ENCODE data around the gene ARF6.
"Not testable (repeated sequence)": the region's sequence is repeated elsewhere in the genome, so short reads cannot be mapped to it uniquely, and the experiment has no call there.

Gene ARF6

DNA sequence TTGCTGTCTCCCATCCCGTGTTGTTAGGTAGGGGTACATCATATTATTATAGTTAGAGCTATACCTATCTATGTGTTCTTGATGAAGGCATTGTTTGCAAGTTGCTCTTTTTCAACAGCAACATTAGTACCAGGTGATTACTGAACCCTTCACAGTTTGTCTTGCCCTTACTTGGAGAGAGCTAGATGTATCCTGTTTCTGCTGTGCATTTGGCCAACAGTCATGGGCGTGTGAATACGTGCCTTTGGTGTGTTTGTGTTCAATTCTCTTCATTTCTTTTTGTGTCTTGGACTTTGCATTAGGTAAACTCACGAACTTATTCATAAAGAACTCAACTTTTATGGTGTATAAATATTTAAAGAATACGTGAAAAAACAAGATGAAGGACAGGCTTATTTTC, 14.3 kb downstream of the ARF6 start:
- DNase-seq (ENCODE audit: low read depth) = no peak

DNA sequence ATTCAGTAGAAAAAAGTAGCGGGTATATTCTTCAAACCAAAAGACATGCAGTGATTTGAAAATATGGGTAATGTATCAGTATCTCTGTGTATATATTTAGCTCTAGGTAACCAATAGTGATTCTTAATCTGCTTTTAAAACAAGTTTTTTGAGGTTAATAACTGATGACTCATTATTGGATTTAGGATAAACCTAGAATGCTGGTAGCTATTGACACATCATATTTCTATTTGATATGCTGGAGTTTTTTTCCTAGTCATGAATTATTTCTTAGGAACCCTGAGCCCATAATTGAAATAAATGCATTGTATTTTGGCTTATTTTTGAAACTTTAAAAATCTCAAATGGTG, 15.5 kb downstream of the ARF6 start:
- no peak for DNase-seq (ENCODE audit: low read depth)

DNA sequence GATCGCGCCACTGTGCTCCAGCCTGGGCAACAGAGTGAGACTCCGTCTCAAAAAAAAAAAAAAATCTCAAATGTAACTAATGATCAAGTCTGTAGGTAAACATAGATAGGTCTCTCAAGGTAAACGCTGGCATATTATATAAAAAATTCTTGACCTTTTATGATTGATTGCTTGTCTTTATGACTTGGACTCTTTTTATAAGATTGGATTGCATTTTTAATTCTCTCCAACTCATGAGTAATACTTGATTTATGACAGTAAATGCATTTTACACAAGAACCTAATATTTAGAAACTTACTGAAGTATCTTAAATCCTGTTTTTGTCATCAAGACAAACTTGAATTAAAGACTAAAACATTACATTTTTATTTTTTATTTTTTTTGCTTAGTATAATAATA, 16.1 kb downstream of the ARF6 start:
- DNase-seq (ENCODE audit: low read depth) = no peak

DNA sequence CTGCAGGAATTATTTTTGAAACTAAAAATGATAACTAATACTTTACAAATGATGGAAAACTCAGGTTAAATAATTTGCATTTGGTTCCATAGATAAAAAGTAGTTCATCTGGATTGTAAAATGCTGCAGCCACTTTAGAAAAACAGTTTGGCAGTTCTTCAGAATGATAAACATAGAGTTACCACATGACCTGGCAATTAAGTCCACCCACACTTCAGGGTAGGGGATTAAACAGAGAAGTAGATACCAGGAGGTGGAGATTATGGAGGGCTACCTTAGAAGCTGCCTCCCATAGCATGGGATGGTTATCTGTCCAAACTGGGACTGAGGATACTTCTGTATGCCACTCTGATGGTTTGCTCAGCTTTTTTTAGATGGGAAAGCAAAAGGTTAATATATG, 22.2 kb downstream of the ARF6 start:
- no peak for DNase-seq (ENCODE audit: low read depth)

DNA sequence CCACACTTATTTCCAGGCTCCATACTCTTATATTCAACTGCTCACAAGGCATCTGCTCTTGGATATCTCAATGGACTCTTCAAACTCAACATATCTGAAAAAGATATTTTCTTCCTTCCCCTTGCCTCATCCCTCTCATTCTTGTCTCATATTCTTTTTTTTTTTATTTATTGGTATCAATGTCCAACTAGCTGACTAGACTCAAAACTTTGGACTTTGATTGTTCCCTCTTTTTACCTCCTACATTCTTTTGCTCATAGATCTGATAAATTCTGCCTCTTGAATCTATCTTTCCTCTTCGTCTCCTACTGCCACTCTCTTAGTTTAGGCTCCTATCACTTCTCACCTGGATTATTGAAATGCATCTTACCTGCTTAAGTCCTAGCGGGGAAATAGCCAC, 25.8 kb downstream of the ARF6 start:
- DNase-seq (ENCODE audit: low read depth) = no peak

DNA sequence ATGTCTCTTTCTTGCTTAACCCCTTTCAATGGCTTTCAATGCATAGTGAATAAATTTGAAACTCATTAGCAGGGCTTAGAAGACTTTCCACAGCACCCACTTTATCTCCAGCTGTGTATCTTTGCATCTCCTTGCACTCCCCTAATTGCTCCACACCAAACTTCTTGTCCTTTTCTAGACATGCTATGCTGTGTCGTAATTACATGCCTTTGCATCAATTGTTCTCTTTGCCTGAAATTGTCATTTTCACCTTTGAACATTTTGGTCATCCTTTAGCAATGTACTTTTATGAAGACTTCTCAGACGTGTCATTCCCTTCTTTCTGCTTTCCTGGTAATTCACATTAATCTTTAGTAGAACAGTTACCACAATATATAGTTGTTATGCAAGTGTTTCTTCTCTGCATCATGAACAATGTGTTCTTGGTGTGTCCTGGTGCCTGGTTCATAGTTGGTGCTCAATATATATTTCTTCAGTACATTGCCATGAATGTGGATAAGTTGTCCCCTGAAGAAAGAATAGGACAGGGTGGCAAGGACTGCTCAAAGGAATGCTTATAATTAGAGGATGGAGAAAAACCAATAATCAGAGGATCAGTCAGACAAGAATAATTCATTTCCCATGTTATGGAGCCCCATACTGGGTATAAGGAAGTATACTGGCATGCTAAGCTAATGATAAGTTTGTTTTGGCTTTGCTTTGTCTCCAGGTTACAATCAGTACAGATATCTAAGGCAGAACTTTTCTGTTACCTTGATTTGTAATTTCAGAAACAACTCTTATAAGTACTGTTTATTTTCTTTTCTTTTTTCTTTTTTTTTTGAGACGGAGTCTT, 27.2 kb downstream of the ARF6 start:
- no peak for DNase-seq (ENCODE audit: low read depth)

DNA sequence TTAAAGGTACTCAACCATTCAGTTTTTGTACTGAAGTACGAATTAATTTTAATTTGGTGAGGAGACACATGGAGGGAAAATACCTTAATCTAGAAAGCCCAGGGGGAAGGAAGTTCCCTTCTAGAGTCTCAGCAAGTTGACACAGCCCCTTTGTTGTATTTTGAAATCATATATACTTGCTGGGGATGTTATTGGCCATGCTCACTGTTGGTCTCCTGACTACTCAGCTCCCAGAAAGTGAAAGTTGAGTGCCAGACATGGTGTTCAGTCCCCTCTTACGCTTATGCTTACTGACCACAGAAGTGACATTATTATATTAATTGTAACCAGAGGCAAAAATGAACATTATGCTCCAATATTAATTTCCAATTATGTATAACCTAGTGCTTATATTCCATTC, 28.1 kb downstream of the ARF6 start:
- DNase-seq (ENCODE audit: low read depth) = no peak

DNA sequence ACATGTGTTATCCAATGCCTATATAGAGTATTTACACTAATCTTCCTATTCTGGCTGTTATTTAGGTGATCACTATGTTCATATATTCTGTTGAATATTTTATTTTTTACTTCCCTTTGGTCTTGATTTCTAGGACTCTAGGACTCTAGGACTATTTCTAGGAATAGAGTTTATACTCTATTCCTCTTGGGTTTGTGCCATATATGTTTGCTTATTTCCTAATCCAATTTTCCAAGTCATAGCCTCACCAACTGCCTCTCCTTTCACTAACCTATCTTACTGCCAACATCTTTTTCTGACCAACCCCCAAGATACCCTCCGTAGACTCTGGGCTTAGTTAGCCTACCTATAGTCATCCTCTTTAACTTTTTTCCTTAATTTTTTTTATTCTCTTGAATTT, 28.5 kb downstream of the ARF6 start:
- DNase-seq (ENCODE audit: low read depth) = no peak

DNA sequence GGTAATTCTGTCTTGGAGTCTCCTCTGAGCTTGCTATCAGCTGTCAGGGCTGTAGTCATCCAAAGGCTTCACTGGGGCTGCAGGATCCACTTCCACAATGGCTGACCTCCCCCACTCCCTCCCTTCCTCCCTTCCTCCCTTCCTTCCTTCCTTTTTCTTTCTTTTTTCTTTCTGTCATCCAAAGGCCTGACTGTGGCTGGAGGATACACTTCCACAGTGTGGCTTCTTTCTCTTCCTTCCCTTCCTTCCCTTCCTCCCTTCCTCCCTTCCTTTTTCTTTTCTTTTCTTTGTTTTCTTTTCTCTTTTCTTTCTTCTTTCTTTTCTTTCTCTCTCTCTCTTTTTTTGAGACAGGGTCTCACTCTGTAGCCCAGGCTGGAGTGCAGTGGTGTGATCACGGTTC, 30.6 kb downstream of the ARF6 start:
- no peak for DNase-seq (ENCODE audit: low read depth)

DNA sequence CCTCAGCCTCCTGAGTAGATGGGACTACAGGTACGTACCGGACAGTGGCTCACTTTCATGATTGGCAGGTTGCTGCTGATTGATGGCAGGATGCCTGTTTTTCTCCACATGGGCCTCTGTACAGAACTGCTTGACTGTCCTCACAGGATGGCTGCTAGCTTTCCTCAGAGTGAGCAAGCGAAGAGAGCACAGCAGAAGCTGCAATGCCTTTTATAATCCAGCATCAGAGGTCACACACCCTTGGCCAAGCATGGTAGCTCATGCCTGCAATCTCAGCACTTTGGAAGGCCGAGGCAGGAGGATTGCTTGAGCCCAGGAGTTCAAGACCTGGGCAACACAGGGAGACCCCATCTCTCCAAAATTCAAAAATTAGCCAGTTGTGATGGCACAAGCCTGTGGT, 31.0 kb downstream of the ARF6 start:
- no peak for DNase-seq (ENCODE audit: low read depth)

DNA sequence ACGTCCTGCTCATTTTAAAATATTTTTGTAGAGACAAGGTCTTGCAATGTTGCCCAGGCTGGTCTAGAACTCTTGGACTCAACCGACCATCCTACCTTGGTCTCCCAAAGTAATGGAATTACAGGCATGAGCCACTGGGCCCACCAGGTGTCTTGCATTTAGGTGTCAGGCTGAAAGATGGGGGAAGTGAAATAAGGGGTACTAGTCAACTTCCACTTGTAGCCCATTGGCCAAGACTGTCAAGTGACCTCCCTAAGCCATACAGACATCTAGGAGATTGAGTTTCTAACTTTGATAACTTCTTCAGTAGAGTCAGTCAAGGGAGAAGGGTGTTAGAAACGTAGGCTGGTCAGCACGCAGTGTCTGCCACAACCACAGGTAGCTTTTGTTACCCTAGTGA, 32.0 kb downstream of the ARF6 start:
- no peak for DNase-seq (ENCODE audit: low read depth)

DNA sequence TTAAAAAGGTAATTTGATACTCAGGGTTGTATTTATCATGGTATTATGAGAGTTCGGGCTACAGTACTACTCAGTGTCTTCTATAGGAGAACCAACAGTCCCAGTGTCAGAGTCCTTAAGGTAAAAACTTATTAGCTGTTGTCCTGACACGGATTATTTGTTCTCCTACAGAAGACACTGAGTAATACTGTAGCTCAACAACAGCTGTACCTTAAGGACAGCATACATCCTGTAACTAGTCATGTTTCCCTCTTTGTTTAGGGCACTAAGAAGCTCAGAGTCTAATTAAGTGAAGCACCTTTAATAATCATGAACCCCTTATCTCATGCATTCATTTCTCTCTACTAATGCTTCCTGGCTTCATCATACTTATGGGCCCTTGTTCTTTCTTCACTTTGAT, 33.9 kb downstream of the ARF6 start:
- DNase-seq (ENCODE audit: low read depth) = no peak

DNA sequence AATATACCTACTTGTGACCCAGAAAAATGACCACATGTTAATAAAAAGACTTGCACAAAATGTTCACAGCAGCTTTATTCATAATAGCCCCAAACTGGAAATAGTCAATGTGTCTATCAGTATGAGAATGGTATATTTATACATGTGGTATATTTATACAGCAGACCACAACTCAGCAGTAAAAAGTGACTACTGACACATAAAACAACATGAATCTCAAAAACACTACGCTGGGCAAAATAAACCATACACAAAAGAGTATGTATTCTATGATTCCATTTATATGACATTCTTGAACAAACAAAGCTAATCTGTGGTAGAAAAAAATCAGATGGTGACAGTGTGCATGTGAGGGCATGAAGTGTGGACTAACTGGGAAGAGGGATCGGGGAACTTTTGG, 35.1 kb downstream of the ARF6 start:
- no peak for DNase-seq (ENCODE audit: low read depth)

DNA sequence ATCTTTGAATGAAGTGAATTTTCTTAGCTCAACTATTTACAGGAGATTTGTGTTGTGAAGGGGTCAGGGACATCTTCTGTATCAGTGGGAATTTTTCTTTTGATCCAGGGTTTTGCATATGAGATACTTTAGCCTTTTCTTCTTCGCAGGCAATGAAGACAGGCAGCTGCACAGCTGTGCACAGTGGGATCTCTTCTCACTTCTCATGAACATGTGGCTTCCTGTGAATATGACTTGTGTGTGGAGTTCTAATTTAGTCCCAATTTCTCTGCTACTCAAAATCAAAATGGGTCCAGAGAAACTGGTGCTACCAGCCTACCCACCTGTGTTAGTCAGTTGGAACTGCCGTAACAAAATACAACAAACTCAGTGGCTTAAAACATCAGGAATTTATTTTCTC, 37.8 kb downstream of the ARF6 start:
- DNase-seq (ENCODE audit: low read depth) = no peak

DNA sequence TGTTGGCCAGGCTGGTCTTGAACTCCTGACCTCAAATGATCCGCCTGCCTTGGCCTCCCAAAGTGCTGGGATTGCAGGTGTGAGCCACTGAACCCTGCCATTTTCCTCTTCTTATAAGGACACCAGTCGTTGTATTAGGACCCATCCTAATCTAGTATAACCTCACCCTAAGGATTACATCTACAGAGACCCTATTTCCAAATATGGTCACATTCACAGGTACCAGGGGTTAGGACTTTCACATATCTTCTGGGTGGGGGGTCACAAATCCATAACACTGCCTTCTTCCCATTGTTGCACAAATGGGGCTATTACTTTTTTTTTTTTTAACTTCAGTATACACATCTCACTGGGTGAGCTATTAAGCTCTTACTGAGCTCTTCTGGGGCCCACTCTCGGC, 38.6 kb downstream of the ARF6 start:
- no peak for DNase-seq (ENCODE audit: low read depth)

DNA sequence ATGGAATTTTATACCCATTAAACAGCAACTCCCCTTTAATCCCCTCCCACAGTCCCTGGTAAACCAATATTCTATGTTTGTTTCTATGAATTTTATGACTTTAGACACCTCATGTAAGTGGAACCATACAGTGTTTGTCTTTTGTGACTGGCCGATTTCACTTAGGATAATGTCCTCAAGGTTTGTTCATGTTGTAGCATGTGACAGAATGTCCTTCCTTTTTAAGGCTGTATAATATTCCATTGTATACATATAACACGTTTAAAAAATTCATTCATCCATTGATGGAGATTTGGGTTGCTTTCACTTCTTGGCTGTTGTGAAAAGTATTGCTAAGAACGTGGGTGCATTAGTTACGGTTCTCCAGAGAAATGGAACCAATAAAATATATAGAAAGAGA, 40.2 kb downstream of the ARF6 start:
- DNase-seq (ENCODE audit: low read depth) = no peak

DNA sequence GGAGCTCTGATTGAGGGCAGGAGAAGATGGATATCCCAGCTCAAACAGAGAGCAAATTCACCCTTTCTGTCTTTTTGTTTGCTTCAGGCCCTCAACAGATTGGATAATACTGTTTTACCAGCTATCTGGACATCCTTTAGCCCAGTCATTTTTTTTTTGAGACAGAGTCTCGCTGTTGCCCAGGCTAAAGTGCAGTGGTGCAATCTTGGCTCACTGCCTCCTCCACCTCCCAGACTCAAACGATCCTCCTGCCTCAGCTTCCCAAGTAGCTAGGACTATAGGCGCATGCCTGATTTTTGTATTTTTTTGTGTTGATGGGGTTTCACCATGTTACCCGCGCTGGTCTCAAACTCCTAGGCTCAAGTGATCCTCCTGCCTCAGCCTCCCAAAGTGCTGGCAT, 40.8 kb downstream of the ARF6 start:
- DNase-seq (ENCODE audit: low read depth) = no peak

DNA sequence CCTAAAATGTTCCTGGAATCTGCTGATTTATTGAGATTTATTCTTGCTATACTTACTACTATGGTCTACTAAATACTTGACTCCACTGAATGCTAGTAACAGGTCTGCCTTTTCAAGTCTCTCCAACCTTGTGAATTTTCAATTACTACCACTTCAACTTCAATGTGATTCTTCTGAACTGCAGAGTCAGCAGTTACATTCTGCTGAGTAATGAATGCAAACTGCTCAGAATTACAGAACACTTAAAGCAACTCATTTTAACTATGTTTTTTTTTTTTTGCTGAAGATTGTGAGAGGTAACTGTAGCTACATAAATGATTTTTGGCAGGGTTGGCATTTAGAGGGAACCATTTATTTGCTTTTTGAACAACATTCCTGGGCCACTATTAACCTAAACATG, 41.8 kb downstream of the ARF6 start:
- DNase-seq (ENCODE audit: low read depth) = no peak

DNA sequence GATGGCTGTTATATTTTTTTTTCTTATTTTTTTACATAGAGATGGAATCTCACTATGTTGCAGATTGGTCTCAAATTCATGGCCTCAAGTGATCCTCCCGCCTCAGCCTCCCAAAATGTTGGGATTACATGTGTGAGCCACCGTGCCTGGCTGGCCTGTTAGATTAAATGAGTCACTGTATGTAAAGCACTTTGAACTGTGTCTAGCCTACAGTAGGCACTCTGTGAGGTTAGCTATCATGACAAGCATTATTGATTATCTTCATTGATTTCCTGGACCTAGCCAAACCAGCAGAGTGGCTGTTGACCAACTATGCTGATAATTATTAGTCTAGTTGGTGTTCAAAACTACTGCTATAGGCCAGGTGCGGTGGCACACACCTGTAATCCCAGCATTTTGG, 42.6 kb downstream of the ARF6 start:
- DNase-seq (ENCODE audit: low read depth) = no peak

DNA sequence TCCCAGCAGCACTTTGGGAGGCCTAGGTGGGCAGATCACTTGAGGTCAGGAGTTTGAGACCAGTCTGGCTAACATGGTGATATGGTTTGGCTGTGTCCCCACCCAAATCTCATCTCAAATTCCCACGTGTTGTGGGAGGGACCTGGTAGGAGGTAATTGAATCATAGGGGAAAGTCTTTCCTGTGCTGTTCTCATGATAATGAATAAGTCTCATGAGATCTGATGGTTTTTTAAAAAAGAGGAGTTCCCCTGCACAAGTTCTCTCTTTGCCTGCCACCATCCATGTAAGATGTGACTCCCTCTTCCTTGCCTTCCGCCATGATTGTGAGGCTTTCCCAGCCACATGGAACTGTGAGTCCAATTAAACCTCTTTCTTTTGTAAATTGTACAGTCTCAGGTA, 43.4 kb downstream of the ARF6 start:
- not testable (repeated sequence) for DNase-seq (ENCODE audit: low read depth)

DNA sequence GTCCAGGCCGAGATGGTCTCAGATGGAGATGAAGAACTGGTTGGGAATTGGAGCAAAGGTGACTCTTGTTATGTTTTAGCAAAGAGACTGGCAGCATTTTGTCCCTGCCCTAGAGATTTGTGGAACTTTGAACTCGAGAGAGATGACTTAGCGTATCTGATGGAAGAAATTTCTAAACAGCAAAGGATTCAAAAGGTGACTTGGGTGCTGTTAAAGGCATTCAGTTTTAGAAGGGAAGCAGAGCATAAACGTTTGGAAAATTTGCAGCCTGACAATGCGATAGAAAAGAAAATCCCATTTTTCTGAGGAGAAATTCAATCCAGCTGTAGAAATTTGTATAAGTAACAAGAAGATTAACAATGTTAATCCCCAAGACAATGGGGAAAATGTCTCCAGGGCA, 44.0 kb downstream of the ARF6 start:
- DNase-seq (ENCODE audit: low read depth) = not testable (repeated sequence)

DNA sequence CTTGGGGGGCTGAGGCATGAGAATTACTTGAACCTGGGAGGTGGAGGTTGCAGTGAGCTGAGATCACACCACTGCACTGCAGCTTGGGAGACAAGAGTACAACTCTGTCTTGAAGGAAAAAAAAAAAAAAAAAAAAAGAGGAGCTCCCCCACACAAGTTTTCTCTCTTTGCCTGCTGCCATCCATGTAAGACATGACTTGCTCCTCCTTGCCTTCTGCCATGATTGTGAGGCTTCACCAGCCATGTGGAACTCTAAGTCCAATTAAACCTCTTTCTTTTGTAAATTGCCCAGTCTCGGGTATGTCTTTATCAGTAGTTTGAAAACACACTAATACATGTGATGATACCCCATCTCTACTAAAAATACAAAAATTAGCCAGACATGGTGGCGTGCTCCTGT, 46.3 kb downstream of the ARF6 start:
- DNase-seq (ENCODE audit: low read depth) = not testable (repeated sequence)

DNA sequence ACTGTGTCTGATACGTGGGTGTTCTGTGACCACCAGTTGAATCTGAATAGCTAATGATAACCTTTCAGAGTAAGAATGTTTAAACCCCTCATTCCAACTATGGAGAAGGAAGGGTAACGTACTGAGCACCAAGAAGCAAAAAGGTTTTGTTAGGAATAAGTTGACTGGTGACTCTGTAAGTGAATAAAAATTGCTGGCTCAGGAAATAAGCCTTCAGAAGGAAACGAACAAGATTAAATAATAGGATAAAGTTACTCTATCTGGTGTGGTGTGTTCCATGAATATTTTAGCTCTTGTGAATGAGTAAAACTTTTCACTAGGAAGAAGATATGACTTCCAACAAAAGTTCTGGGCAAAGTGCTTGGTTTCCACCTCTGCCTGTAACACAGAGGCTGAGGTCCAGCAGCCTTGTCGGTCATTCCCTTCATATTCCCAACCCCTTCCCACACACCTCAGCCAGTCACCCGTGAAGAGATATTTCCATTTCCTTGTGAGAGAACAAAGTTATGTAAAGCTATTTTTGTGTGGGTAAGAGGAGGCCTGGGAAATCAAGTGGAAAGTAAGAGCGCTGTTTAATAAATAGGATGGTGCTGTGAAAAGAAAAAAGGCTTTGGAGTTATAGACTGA, 47.1 kb downstream of the ARF6 start:
- DNase-seq (ENCODE audit: low read depth) = no peak

DNA sequence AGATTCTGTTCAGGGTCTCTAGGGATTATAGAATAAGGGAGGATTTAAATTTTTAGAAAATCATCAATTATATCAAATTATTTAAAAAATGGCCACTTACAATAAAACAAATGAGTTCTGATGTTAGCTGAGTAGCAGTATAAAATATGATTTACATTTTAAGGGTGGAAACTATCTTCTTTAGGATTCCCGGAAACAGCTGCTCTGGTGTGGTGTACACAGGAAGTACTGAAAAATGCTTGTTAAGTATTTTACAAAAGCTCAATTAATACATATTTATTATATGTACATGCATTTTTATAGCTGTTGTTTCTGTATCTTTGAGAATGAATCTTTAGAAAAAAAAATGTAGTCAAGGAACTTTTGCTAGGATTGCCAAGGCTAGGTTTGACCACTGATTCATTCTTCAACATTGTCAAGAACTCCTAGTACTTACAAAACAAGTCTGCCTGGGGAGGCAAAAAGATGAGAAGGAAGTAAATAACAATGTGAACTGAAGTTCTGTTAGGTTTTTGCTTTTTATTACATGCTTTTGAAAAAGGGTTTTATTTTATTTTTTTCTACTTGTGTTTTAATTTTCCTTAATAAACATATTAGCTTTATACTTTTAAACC, 48.0 kb downstream of the ARF6 start:
- DNase-seq (ENCODE audit: low read depth) = peak; percentile 60

All from non-pigmented ciliary epithelial cell (primary cell).